Measurements from ENCODE around the gene CSF1. TPM values are rescaled to one million over a fixed set of nuclear protein-coding genes. Genes with fewer than 3 reads are reported as not detected.
A peak's percentile ranks its signal among the peaks of the same experiment; 100 is the strongest.

CSF1 gene
- total and polyA plus RNA-seq, 9 donors = 13.1 to 57.6 (median 44.3) TPM

GRCh38 chr1:109907190-109907774 lies 3.4 kb upstream of the CSF1 start:
- H3K27me3 ChIP-seq = no peaks in the 10 kb centered on the region
- intact Hi-C loops (cut with DNase I) = no loop called here
- no peaks in the 10 kb centered on the region for H3K36me3 ChIP-seq
- H3K4me1 ChIP-seq (ENCODE audit: insufficient read depth) = peaks cover 1% of the 10 kb centered on the region
- H3K27ac ChIP-seq = no peak overlapping the region
- DNase-seq = no peak
- no peaks in the 10 kb centered on the region for H3K9me3 ChIP-seq
- 89 to 97% (median 95%) methylated on average over 1 of the region's 1 CpG for WGBS, 3 donors
- no peak overlapping the region for H3K4me3 ChIP-seq
- TF ChIP-seq CTCF (IDR thresholded peaks at IDR 0.05) (no peak), POLR2A (IDR thresholded peaks at IDR 0.05) (no peak), EP300 (IDR thresholded peaks at IDR 0.05) (no peak)

- Histone ChIP-seq H3K36me3 (no peaks in the 10 kb centered on the region), H3K4me3 (no peak overlapping the region), H3K4me1 (ENCODE audit: insufficient read depth) (peaks cover 8% of the 10 kb centered on the region), H3K27ac (no peak overlapping the region), H3K9me3 (no peaks in the 10 kb centered on the region), H3K27me3 (no peaks in the 10 kb centered on the region)
- 85 to 91% (median 89%) methylated on average over 3 of the region's 3 CpGs for WGBS, 3 donors
- no peak for DNase-seq
- no peak for TF ChIP-seq EP300 (IDR thresholded peaks at IDR 0.05)
- TF ChIP-seq CTCF (IDR thresholded peaks at IDR 0.05) = no peak
- intact Hi-C loops (cut with DNase I) = no loop called here
Measured at GRCh38 chr1:109908836-109909235, 1.8 kb upstream of the CSF1 start.

- no peak overlapping the region for H3K27ac ChIP-seq
- TF ChIP-seq EP300 (IDR thresholded peaks at IDR 0.05) (no peak), POLR2A (IDR thresholded peaks at IDR 0.05) (no peak), CTCF (IDR thresholded peaks at IDR 0.05) (no peak)
Measured at GRCh38 chr1:109909561-109909960, 1.1 kb upstream of the CSF1 start.

GRCh38 chr1:109910963-109911798 lies 532 bp downstream of the CSF1 start:
- no peak for TF ChIP-seq EP300 (IDR thresholded peaks at IDR 0.05)
- Histone ChIP-seq H3K4me3 (peak overlapping the region; percentile 87), H3K27me3 (no peaks in the 10 kb centered on the region), H3K36me3 (no peaks in the 10 kb centered on the region), H3K27ac (peak overlapping the region; percentile 63 to 68), H3K4me1 (ENCODE audit: insufficient read depth) (peaks cover 11% of the 10 kb centered on the region), H3K9me3 (no peaks in the 10 kb centered on the region)
- WGBS, 3 donors = 0 to 1% (median 1%) methylated on average over 26 to 70 of the region's 70 CpGs
- peak in 2 of 5 donors; percentile 53 to 63 for DNase-seq
- intact Hi-C loops (cut with DNase I) = loop anchor here in 3 of 4 donors (5.0 to 10.0 kb wide), 3 partner anchors 34 to 136 kb away; no protein-coding TSS in a partner anchor

More at GRCh38 chr1:109909561-109909960, 1.1 kb upstream of the CSF1 start:
- Histone ChIP-seq H3K36me3 (no peaks in the 10 kb centered on the region), H3K4me3 (no peak overlapping the region), H3K4me1 (ENCODE audit: insufficient read depth) (peaks cover 8% of the 10 kb centered on the region), H3K9me3 (no peaks in the 10 kb centered on the region), H3K27me3 (no peaks in the 10 kb centered on the region)
- 65 to 76% (median 70%) methylated on average over 3 of the region's 3 CpGs for WGBS, 3 donors
- DNase-seq = no peak
- intact Hi-C loops (cut with DNase I) = no loop called here

All from ovary (tissue), 9 donors.